T-helper 1 cell treated with Interleukin-12 subunit alpha and Interleukin-12 subunit beta and Interleukin-4 antibody, amounts not matched to agents 30 ng/mL and 1 ng/mL, for 36 hours (primary cell): ENCODE data around the gene MSX1. TPM values are rescaled to one million over a fixed set of nuclear protein-coding genes. Genes with fewer than 3 reads are reported as not detected.

Experiments
- intact Hi-C: fragments of 100-400 bp; cut with micrococcal nuclease; formaldehyde crosslinking; loops from one replicate; pipeline ENCODE4 v1.15.1; 2024
- total RNA-seq: library from RNA; stranded (reverse); gene quantifications from 2 replicates; pipeline ENCODE4 v1.2.3, GENCODE V29; 2022

Gene MSX1
- total RNA-seq, 1 donor from 2014 or later = not detected

DNA sequence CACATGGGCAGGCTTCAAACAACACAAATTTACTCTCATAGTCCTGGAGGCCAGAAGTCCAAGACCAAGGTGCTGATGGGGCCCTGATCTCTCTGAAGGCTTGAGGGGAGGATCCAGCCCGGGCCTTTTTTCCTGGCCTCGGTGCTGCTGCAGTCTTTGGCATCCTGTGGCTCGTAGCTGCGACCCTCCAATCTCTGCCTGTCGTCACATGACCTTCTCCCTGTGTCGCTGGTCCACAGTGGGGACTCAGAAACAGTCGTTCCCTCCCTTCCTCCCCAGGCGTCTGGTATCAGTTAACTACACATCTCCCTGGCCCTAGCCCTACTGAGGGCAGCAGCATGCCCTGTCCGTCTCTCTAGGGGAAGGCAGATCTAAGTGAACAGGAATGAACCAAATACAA, 19.1 kb upstream of the MSX1 start:
- intact Hi-C loops = no loop called here

DNA sequence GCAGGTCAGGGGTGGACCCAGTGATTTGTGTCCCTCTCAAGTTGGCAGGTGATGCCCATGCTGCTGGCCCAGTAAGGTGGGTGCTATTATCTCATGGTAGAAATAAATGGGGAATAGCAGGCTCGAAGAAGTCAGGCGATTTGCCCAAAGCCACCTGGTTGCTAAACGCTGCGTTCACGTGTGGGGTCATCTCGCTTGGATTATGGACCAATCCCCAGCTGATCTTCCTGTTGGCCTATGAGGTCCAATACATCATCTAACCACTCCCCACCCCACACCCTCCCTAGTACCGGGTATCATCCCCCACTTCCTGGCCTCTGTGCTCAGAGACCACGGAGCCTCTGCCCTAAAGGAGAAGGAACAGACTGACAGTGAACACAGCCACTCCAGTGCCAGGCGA, 18.3 kb upstream of the MSX1 start:
- intact Hi-C loops = no loop called here

DNA sequence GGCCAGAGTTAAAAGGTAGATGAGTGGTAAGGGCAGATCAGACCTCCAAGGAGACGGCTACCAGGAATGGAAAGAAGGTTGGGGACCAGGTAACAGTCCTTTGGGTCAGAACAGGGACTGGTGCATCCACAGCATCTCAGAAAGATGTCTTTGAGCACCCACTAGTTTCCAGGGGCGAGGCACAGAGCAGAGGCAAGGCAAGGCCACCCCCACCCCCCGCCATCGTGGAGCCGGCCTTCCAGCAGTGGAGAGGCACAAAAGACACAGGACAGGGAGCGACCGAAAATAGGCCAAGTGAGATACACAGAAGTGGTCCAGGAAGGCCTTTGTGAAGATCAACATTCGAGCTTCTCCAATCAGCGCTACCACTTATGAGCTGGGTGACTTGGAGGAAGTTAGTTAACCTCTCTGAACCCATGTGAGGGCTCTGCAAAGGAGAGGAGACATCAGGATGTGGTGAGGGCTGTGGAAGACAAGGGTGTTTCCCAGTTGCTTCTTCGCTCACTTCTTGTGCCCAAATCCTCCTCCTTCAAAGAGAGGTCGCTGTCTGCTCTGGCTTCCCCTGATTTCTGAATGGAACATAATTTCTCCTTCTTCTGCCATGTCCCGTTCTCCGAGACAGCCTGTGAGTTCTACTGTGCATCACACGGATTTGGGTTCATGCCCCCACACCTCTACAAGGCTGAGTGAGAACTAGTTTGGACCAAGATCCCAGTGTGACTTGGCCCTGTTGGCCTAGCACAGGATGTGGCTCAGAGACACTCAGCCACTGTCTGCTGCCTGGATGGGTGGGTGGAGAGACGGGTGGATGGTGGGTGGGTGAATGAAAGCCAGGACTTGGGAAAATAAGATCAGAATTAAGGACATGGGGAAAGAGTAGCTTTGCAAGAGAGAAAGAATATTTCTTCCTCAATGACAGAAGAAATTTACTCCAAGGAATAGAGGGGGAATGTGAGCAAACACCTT, 16.7 kb upstream of the MSX1 start:
- intact Hi-C loops = no loop called here

- intact Hi-C loops = no loop called here
Observed at GRCh38 chr4:4843635-4844291, 15.7 kb upstream of the MSX1 start.

DNA sequence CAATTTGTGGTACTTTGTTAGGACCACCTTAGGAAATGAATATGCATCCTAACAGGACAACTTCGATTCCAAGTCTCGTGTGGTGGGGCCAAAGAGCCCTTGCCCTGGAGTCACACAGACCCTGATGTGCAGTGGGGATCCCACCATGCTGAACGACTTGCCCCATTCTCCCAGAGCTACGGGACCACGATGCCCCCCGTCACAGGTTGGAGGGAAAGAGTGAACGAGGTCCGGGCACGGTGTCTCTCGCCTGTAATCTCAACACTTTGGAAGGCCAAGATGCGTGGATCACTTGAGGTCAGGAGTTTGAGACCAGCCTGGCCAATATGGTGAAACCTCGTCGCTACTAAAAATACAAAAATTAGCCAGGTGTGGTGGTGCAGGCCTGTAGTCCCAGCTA, 14.4 kb upstream of the MSX1 start:
- intact Hi-C loops = no loop called here

GRCh38 chr4:4847011-4847410, 12.5 kb upstream of the MSX1 start:
- intact Hi-C loops = no loop called here

DNA sequence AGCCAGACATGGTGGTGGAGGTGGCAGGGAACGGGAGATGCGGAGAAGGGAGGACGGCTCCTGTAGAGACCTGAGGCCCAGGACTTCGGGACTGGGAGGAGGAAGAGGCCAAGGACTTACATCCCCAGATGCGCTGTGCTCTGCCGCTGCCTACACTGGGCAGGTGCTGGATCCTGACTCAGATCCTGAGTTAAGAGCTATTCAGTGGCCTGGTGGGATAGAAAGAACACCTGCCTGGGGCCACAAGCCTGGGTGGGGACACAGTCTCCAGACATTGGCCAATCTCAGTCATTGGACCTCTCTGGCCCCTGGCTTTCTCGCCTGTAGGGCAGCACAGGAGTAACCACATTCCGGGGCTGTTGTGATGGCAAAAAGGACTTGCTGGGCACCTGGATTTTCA, 10.9 kb upstream of the MSX1 start:
- intact Hi-C loops = no loop called here

- intact Hi-C loops = no loop called here
Observed at GRCh38 chr4:4849106-4849505, 10.4 kb upstream of the MSX1 start.

DNA sequence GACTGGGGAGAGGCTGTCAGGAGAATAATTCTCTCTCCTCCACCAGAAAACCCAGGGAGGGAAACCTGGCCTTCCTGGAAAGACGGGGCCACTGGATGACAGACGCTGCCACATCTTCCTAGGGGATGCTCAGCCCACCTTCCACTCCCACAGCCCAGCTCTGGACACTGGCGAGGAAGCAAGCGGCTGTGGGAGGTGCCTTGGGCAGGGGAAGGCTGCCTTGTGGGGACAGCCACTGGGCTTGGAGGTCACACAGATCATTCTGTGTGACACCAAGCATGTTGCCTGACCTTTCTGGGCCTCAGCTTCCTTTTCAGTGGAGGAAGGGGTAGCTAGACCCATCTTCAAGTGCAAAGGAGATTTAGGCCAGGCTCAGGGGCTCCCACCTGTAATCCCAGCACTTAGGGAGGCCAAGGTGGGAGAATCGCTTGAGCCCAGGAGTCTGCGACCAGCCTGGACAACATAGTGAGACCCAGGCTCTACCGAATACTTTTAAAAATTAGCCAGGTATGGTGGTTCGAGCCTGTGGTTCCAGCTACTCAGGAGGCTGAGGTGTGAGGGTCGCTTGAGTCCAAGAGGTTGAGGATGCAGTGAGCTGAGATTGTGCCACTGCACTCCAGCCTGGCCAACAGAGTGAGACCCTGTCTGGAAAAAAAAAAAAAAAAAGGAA, 9.8 kb upstream of the MSX1 start:
- intact Hi-C loops = no loop called here

- intact Hi-C loops = no loop called here
Observed at GRCh38 chr4:4851081-4851480, 8.4 kb upstream of the MSX1 start.

DNA sequence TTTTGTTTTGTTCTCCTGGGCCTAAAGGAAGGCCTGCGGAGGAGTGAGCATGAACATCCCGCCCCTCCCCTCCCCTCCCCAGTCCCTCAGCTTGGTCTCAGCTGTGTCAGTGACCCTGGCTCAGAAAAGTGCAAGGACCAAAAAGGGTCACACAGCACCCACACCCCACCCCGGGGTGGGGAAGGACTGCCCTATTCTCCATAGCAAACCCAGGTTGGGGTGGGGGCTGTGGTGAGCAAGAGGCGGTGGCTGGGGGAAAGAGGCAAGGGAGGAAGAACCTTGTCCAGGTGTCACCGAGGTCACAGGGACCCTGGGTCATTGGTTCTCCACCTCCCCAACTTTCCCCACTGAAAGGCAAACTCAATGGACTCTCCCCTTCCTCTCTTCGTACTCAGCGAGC, 7.6 kb upstream of the MSX1 start:
- intact Hi-C loops = no loop called here

- intact Hi-C loops = no loop called here
Observed at GRCh38 chr4:4852591-4853362, 6.7 kb upstream of the MSX1 start.

DNA sequence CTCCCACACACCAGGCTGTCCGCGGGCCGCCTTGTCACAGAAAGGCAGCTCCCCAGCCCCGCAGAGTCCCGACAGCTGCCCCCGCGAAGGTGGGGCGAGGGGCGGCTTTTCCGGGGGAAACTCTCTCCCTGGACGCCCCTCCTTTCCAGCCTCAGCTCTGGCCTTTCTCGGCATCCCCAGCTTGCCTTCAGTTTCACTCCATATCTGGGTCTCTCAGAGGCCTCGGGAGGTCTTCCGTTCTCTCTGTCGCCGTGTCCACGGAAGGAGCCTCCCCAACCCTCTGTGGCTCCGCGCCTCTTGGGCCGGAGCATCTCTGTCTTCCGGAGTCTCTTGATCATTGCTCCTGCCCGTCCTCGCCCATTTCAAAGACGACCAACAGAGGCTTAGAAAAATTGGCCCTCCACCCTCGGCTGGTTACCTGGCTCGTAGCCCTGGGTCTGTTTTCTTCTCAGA, 6.1 kb upstream of the MSX1 start:
- intact Hi-C loops = no loop called here

DNA sequence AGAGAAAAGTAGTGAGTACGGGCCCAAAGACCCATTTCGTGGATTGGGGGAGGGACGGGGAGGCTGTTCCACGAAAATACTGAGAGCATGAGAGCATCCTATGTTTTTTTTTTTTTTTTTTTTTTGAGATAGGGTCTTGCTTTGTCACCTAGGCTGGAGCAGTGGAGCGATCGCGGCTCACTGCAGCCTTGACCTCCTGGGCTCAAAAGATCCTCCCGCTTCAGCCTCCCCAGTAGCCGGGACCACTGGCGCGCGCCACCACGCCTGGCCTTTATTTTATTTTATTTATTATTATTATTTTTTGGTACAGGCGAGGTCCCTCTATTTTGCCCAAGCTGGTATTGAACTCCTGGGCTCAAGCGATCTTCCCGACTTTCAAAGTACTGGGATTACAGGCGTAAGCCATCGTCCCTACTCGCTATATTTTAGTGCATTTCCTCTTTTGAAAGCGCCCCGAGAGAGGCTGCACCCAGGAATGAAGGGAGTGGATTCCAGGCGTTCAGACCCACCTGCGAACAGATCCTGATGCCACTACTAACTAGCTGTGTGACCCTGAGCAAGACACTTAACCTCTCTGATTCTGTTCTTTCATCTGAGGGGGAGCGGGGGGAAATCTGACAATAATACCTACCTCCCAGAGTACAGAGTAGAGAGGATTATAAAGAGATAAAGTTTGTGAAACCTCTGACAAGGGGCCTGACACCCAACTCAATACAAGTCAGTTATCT, 5.4 kb upstream of the MSX1 start:
- intact Hi-C loops = no loop called here

GRCh38 chr4:4854649-4855295, 4.7 kb upstream of the MSX1 start:
- intact Hi-C loops = loop anchor here (5.0 kb wide), 2 partner anchors 367 to 1038 kb away; partner anchors contain the start of gene CRMP1

DNA sequence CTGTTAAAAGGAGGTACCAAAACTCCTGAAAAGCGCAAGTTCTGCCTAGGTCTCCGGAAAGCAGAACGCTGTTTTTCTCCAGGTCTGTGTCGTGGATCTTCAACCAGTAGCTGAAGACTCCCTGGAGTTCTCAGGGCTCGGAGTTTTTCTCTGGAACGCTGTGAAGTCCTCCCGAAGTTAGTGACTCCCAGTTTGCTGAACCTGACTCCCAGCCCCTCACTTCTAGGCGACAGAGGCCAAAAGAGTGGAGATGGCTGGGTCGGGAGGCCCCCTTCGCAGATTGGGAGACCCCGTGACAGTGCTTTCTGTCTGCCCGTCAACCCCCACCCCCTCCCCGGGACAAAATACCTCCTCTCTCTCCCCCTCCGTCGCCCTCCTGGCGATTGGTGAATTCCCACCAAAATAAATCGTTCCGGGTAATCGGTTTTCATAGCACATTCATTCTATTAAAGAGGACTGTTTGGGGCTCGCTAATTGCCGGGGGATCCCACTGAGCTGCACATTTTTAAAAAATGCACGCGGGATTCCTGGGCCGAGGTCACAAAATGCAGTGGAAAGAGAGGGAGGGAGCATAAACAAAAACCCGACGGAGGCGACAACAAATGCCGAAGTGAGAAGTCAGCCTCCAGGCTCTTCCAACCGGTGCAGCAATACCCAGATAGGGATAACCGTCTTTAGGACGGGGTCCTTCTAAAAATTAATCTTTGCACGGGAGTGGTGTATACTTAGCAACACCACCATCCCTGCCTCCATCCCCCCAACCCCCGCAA, 4.0 kb upstream of the MSX1 start:
- intact Hi-C loops = loop anchor here (1.0 to 5.0 kb wide), 4 partner anchors 9 to 1037 kb away; partner anchors contain the start of gene CRMP1

GRCh38 chr4:4856071-4857000, 3.1 kb upstream of the MSX1 start:
- intact Hi-C loops = loop anchor here (1.0 to 5.0 kb wide), 4 partner anchors 8 to 1036 kb away; partner anchors contain the start of gene CRMP1
